Esophagus muscularis mucosa (tissue), 4 donors: Measurements from ENCODE around the gene KRT82.

ENCODE experiments used
- EP300 ChIP-seq: sonication (generic); formaldehyde crosslinking; IDR thresholded peaks from one replicate; pipeline ENCODE4 v1.6.1; 2017; ENCODE audit warnings: antibody characterized with exemption
- POLR2A ChIP-seq: fragments of 450-650 bp; IDR thresholded peaks from one replicate; pipeline ENCODE4 v1.6.1; 2017; ENCODE audit warnings: antibody characterized with exemption, moderate library complexity, mild to moderate bottlenecking, low read depth
- POLR2AphosphoS5 ChIP-seq, 2 donors: sonication (generic); formaldehyde crosslinking; IDR thresholded peaks; one replicate each; pipeline ENCODE4 v1.6.1; 2017; ENCODE audit warnings: antibody characterized with exemption in 2 of 2
- TF ChIP-seq, protein P1 (sequence below), 3 experiments: fragments of 200-600 bp in 2 of 3; fragments of 450-650 bp in 1 of 3; sonication (generic) in 2 of 3; IDR thresholded peaks; one replicate each; pipeline ENCODE4 v1.5.1; 2017 to 2019; ENCODE audit warnings: antibody characterized with exemption in 3 of 3, mild to moderate bottlenecking in 2 of 3, moderate library complexity in 1 of 3

DNA sequence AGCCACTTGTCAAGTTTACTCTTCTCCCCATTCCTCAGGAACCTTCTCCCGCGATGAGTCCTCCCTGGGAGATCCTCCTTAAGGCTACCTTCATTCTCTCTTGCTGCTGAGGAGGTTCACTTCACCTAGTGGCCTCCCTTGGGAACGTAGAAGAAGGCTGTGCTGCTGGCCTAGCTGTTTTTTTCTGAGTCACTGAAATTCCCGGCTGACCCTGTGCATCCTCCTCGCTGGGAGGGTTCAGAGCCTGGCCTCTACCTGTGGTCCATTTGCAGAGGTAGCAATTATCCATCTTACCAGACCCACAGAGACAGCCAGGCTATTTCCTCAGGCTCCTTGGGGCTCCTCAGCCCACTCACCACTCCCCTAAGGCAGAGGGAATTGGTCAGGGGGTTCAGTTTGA is 4.6 kb downstream of the KRT82 start:
- TF ChIP-seq POLR2A (no peak), EP300 (no peak), POLR2AphosphoS5 (IDR thresholded peaks at IDR 0.05) (no peak)
- TF ChIP-seq, protein P1, sequence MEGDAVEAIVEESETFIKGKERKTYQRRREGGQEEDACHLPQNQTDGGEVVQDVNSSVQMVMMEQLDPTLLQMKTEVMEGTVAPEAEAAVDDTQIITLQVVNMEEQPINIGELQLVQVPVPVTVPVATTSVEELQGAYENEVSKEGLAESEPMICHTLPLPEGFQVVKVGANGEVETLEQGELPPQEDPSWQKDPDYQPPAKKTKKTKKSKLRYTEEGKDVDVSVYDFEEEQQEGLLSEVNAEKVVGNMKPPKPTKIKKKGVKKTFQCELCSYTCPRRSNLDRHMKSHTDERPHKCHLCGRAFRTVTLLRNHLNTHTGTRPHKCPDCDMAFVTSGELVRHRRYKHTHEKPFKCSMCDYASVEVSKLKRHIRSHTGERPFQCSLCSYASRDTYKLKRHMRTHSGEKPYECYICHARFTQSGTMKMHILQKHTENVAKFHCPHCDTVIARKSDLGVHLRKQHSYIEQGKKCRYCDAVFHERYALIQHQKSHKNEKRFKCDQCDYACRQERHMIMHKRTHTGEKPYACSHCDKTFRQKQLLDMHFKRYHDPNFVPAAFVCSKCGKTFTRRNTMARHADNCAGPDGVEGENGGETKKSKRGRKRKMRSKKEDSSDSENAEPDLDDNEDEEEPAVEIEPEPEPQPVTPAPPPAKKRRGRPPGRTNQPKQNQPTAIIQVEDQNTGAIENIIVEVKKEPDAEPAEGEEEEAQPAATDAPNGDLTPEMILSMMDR (IDR thresholded peaks at IDR 0.05) = no peak
